Ishikawa (cell line): Measurements from ENCODE around the gene ZDHHC5.

Source experiments
- CEBPB ChIP-seq: IDR thresholded peaks from 2 replicates; pipeline ENCODE4 v1.6.1; 2012
- CREB1 ChIP-seq: IDR thresholded peaks from 2 replicates; pipeline ENCODE4 v1.6.1; 2012; ENCODE audit warnings: low read depth
- EGR1 ChIP-seq: IDR thresholded peaks from 2 replicates; pipeline ENCODE4 v1.6.1; 2012
- EP300 ChIP-seq: IDR thresholded peaks from 2 replicates; pipeline ENCODE4 v1.6.1; 2012; ENCODE audit warnings: borderline replicate concordance
- FOXM1 ChIP-seq: IDR thresholded peaks from 2 replicates; pipeline ENCODE4 v1.6.1; 2012; ENCODE audit warnings: low read depth, borderline replicate concordance
- MAX ChIP-seq: IDR thresholded peaks from 2 replicates; pipeline ENCODE4 v1.6.1; 2012
- NFIC ChIP-seq: IDR thresholded peaks from 2 replicates; pipeline ENCODE4 v1.6.1; 2012
- RAD21 ChIP-seq: IDR thresholded peaks from 2 replicates; pipeline ENCODE4 v1.6.1; 2012; ENCODE audit warnings: low read depth
- TAF1 ChIP-seq: IDR thresholded peaks from 2 replicates; pipeline ENCODE4 v1.6.1; 2012; ENCODE audit warnings: low read depth, mild to moderate bottlenecking
- TCF12 ChIP-seq: IDR thresholded peaks from 2 replicates; pipeline ENCODE4 v1.6.1; 2012; ENCODE audit warnings: low read depth
- TEAD4 ChIP-seq: IDR thresholded peaks from 2 replicates; pipeline ENCODE4 v1.6.1; 2012
- USF1 ChIP-seq: IDR thresholded peaks from 2 replicates; pipeline ENCODE4 v1.6.1; 2012
- YY1 ChIP-seq: IDR thresholded peaks from 2 replicates; pipeline ENCODE4 v1.6.1; 2012; ENCODE audit warnings: low read depth
- ZBTB7A ChIP-seq: IDR thresholded peaks from 2 replicates; pipeline ENCODE4 v1.6.1; 2012; ENCODE audit warnings: low read depth
- TF ChIP-seq, protein P1 (sequence below): IDR thresholded peaks from 2 replicates; pipeline ENCODE4 v1.6.1; 2012; ENCODE audit warnings: low read depth, mild to moderate bottlenecking

The ZDHHC5 gene

DNA sequence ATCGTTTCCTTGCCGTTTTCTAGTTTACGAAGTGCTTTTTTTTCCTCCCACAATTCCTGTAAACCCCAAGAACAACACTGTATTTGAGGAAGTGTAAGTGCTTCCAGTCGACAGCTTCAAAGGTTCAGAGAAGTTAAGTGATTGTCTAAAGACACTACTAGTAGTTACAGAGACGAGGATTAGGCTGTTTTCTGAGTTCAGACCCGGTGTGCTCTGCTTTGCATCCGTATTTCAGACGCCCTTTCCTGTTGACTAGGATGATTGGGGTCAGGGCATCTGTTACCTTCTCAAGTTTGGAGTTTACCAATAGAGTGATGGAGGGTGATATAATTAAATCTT, 9.9 kb upstream of the ZDHHC5 start:
- TF ChIP-seq CREB1 (no peak), RAD21 (no peak), YY1 (no peak), TAF1 (no peak), EP300 (no peak)

GRCh38 chr11:57659669-57660068, 8.2 kb upstream of the ZDHHC5 start:
- TF ChIP-seq CEBPB (no peak), EP300 (no peak), CREB1 (no peak), YY1 (no peak), TCF12 (no peak), TEAD4 (no peak), EGR1 (no peak), FOXM1 (no peak), USF1 (no peak), MAX (no peak), RAD21 (no peak), NFIC (no peak), TAF1 (no peak), ZBTB7A (no peak)
- TF ChIP-seq, protein P1, sequence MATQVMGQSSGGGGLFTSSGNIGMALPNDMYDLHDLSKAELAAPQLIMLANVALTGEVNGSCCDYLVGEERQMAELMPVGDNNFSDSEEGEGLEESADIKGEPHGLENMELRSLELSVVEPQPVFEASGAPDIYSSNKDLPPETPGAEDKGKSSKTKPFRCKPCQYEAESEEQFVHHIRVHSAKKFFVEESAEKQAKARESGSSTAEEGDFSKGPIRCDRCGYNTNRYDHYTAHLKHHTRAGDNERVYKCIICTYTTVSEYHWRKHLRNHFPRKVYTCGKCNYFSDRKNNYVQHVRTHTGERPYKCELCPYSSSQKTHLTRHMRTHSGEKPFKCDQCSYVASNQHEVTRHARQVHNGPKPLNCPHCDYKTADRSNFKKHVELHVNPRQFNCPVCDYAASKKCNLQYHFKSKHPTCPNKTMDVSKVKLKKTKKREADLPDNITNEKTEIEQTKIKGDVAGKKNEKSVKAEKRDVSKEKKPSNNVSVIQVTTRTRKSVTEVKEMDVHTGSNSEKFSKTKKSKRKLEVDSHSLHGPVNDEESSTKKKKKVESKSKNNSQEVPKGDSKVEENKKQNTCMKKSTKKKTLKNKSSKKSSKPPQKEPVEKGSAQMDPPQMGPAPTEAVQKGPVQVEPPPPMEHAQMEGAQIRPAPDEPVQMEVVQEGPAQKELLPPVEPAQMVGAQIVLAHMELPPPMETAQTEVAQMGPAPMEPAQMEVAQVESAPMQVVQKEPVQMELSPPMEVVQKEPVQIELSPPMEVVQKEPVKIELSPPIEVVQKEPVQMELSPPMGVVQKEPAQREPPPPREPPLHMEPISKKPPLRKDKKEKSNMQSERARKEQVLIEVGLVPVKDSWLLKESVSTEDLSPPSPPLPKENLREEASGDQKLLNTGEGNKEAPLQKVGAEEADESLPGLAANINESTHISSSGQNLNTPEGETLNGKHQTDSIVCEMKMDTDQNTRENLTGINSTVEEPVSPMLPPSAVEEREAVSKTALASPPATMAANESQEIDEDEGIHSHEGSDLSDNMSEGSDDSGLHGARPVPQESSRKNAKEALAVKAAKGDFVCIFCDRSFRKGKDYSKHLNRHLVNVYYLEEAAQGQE, result no peak

DNA sequence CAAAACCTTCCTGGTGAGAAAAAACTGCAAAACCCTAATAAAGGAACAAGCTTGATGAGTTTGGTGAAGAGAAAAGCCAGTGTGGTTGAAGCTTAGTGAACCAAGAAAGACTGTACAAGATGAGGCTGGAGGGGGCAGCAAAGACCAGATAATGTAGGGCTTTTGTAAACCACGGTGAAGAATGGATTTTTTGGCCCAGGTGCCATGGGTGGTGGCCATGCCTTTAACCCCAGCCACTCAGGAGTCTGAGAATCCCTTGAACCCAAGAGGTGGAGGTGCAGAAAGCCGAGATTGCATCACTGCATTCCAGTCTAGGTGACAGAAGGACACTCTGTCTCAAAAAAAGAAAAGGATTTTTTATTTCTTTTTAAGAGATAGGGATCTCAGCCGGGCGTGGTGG, 5.0 kb upstream of the ZDHHC5 start:
- TF ChIP-seq MAX (no peak), EGR1 (no peak), EP300 (no peak), TAF1 (no peak), CREB1 (no peak), ZBTB7A (no peak), USF1 (no peak)
- TF ChIP-seq, protein P1, result no peak

- TF ChIP-seq FOXM1 (no peak), CREB1 (no peak), NFIC (no peak), YY1 (no peak), TCF12 (no peak), CEBPB (no peak), USF1 (no peak), EGR1 (no peak), TEAD4 (no peak), EP300 (no peak), ZBTB7A (no peak), RAD21 (no peak), MAX (no peak)
- TF ChIP-seq, protein P1, result no peak
These were observed 3.9 kb upstream of the ZDHHC5 start for GRCh38 chr11:57663975-57664374.
